ENCODE data around the gene PSD. TPM values are rescaled to one million over a fixed set of nuclear protein-coding genes. Genes with fewer than 3 reads are reported as not detected.

PSD gene
- total and polyA plus RNA-seq, 2 donors (not counting 1 experiment from before 2014, with no cell fraction given): 0.07 to 5.3 TPM

GRCh38 chr10:102425444-102425843 is 6.9 kb upstream of the PSD start:
- no peak for DNase-seq (ENCODE audit: low read depth in 2 of 2)
- Histone ChIP-seq H3K9ac (ENCODE audit: insufficient read depth, low read length) (no peak overlapping the region), H3K27me3 (ENCODE audit: control insufficient read depth, insufficient read depth, low read length) (no peaks in the 10 kb centered on the region), H3K9me3 (ENCODE audit: control insufficient read depth, insufficient read depth, low read depth, low read length) (no peaks in the 10 kb centered on the region), H3K36me3 (ENCODE audit: control insufficient read depth, insufficient read depth, low read length) (peaks cover 11% of the 10 kb centered on the region), H3K27ac (ENCODE audit: insufficient read depth, low read length) (no peak overlapping the region), H2AFZ (ENCODE audit: low read length) (no peak overlapping the region), H3K4me3 (replicated peaks in 1 of 4; ENCODE audit: control extremely low read depth in 1 of 4, insufficient read depth in 1 of 4, low read depth in 3 of 4, low read length in 4 of 4) (no peak overlapping the region), H4K20me1 (ENCODE audit: control insufficient read depth, extremely low read depth, insufficient read depth, low read length) (peaks cover 2% of the 10 kb centered on the region), H3K4me1 (ENCODE audit: control insufficient read depth, extremely low read depth, insufficient read depth, low read length) (peaks cover 14% of the 10 kb centered on the region), H3K79me2 (ENCODE audit: control insufficient read depth, insufficient read depth, low read length) (peaks cover 3% of the 10 kb centered on the region), H3K4me2 (ENCODE audit: extremely low read depth, insufficient read depth, low read length) (no peak overlapping the region)
- TF ChIP-seq, protein P1, sequence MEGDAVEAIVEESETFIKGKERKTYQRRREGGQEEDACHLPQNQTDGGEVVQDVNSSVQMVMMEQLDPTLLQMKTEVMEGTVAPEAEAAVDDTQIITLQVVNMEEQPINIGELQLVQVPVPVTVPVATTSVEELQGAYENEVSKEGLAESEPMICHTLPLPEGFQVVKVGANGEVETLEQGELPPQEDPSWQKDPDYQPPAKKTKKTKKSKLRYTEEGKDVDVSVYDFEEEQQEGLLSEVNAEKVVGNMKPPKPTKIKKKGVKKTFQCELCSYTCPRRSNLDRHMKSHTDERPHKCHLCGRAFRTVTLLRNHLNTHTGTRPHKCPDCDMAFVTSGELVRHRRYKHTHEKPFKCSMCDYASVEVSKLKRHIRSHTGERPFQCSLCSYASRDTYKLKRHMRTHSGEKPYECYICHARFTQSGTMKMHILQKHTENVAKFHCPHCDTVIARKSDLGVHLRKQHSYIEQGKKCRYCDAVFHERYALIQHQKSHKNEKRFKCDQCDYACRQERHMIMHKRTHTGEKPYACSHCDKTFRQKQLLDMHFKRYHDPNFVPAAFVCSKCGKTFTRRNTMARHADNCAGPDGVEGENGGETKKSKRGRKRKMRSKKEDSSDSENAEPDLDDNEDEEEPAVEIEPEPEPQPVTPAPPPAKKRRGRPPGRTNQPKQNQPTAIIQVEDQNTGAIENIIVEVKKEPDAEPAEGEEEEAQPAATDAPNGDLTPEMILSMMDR (conservative IDR thresholded peaks at IDR 0.05 in 1 of 2, IDR thresholded peaks at IDR 0.05 in 1 of 2; ENCODE audit: low read depth in 1 of 2, low read length in 2 of 2): no peak
- TF ChIP-seq EZH2 (IDR thresholded peaks at IDR 0.05; ENCODE audit: low read length, missing control alignments): no peak

DNA sequence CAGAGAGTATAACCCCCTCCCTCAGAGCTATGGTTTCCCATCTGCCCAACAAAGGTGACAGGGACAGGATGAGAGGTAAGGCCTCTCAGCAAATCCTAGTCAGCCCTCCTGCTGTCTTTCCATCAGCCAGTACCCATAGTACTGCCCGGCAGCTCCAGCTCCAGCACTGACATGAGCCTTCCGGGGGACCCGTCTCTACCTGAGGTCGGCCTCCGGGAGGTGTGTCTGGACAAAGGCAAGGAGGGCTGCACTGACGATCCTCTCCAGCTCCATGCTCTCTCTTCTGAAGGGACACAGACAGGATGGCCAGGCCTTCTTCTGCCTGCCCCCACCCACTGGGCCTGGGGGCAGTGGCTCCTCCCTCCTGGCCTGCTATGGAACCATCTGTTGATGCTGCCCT is 6.3 kb upstream of the PSD start:
- TF ChIP-seq EZH2 (IDR thresholded peaks at IDR 0.05; ENCODE audit: low read length, missing control alignments): no peak
- TF ChIP-seq, protein P1 (conservative IDR thresholded peaks at IDR 0.05 in 1 of 2, IDR thresholded peaks at IDR 0.05 in 1 of 2; ENCODE audit: low read depth in 1 of 2, low read length in 2 of 2): no peak
- Histone ChIP-seq H3K9ac (ENCODE audit: insufficient read depth, low read length) (no peak overlapping the region), H3K27me3 (ENCODE audit: control insufficient read depth, insufficient read depth, low read length) (no peaks in the 10 kb centered on the region)

DNA sequence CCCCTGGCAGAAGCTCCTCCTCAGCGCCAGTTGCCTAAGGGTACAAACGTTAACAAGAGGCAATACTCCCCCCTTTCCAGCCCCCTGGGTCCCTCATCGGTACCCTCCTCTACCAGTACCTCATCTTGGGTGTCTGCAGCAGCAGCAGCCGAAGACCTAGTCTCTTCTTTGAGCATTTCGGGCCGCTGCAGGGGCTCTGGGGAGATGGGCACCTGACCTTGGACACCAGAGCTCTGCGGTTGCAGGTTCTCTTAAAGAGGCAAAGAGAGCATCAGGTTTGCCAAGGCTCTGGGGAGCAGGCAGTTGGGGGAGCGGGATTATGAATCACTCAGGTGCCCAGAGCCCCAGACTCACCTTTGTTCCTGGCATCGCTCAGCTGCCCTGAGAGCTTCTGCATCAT is 5.6 kb upstream of the PSD start:
- Histone ChIP-seq H3K4me1 (ENCODE audit: control insufficient read depth, extremely low read depth, insufficient read depth, low read length) (peaks cover 24% of the 10 kb centered on the region), H4K20me1 (ENCODE audit: control insufficient read depth, extremely low read depth, insufficient read depth, low read length) (peaks cover 2% of the 10 kb centered on the region), H3K27me3 (ENCODE audit: control insufficient read depth, insufficient read depth, low read length) (peaks cover 3% of the 10 kb centered on the region), H3K27ac (ENCODE audit: insufficient read depth, low read length) (no peak overlapping the region), H3K9me3 (ENCODE audit: control insufficient read depth, insufficient read depth, low read depth, low read length) (no peaks in the 10 kb centered on the region), H3K4me3 (replicated peaks in 1 of 4; ENCODE audit: control extremely low read depth in 1 of 4, insufficient read depth in 1 of 4, low read depth in 3 of 4, low read length in 4 of 4) (no peak overlapping the region), H3K79me2 (ENCODE audit: control insufficient read depth, insufficient read depth, low read length) (peaks cover 3% of the 10 kb centered on the region), H3K4me2 (ENCODE audit: extremely low read depth, insufficient read depth, low read length) (no peak overlapping the region), H3K36me3 (ENCODE audit: control insufficient read depth, insufficient read depth, low read length) (peaks cover 11% of the 10 kb centered on the region), H2AFZ (ENCODE audit: low read length) (no peak overlapping the region), H3K9ac (ENCODE audit: insufficient read depth, low read length) (no peak overlapping the region)
- TF ChIP-seq EZH2 (IDR thresholded peaks at IDR 0.05; ENCODE audit: low read length, missing control alignments): no peak
- TF ChIP-seq, protein P1 (conservative IDR thresholded peaks at IDR 0.05 in 1 of 2, IDR thresholded peaks at IDR 0.05 in 1 of 2; ENCODE audit: low read depth in 1 of 2, low read length in 2 of 2): no peak
- no peak for DNase-seq (ENCODE audit: low read depth in 2 of 2)

More for the DNA sequence above, 6.3 kb upstream of the PSD start:
- DNase-seq (ENCODE audit: low read depth in 2 of 2): no peak
- peaks cover 11% of the 10 kb centered on the region for H3K36me3 ChIP-seq (ENCODE audit: control insufficient read depth, insufficient read depth, low read length)
- peaks cover 3% of the 10 kb centered on the region for H3K79me2 ChIP-seq (ENCODE audit: control insufficient read depth, insufficient read depth, low read length)
- H3K27ac ChIP-seq (ENCODE audit: insufficient read depth, low read length): no peak overlapping the region
- H3K4me1 ChIP-seq (ENCODE audit: control insufficient read depth, extremely low read depth, insufficient read depth, low read length): peaks cover 20% of the 10 kb centered on the region
- H3K4me2 ChIP-seq (ENCODE audit: extremely low read depth, insufficient read depth, low read length): no peak overlapping the region
- no peak overlapping the region for H3K4me3 ChIP-seq (replicated peaks in 1 of 4; ENCODE audit: control extremely low read depth in 1 of 4, insufficient read depth in 1 of 4, low read depth in 3 of 4, low read length in 4 of 4)
- peaks cover 2% of the 10 kb centered on the region for H4K20me1 ChIP-seq (ENCODE audit: control insufficient read depth, extremely low read depth, insufficient read depth, low read length)
- H2AFZ ChIP-seq (ENCODE audit: low read length): no peak overlapping the region
- no peaks in the 10 kb centered on the region for H3K9me3 ChIP-seq (ENCODE audit: control insufficient read depth, insufficient read depth, low read depth, low read length)
